GM12801 (cell line): ENCODE results near the gene C17orf100.

ENCODE experiments used
- TF ChIP-seq, protein P1 (sequence below): IDR thresholded peaks from one replicate; pipeline ENCODE4 v1.5.1; 2011; ENCODE audit warnings: control low read depth; ENCODE audit not compliant: insufficient read length; ENCODE audit errors: extremely low read depth

Gene C17orf100

DNA sequence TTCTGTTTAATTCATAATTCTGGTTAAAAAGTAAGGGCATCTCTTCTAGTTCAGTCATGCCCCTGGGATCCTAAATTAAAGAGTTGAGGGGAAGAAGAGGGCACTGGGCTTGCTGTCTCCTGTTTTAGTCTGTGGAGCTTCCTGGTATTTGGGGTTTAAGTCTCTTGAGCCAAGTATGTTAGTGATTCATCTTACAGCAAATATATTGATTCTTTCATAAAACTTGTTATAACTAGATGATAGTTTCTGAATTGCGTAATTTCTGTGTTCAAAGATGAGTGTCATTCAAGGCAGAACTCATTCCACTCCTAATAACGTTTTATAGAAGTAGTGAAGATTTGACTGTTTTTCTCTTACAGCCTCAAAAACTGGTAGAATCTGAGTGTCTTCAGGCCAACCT is 9.0 kb upstream of the C17orf100 start:
- TF ChIP-seq, protein P1, sequence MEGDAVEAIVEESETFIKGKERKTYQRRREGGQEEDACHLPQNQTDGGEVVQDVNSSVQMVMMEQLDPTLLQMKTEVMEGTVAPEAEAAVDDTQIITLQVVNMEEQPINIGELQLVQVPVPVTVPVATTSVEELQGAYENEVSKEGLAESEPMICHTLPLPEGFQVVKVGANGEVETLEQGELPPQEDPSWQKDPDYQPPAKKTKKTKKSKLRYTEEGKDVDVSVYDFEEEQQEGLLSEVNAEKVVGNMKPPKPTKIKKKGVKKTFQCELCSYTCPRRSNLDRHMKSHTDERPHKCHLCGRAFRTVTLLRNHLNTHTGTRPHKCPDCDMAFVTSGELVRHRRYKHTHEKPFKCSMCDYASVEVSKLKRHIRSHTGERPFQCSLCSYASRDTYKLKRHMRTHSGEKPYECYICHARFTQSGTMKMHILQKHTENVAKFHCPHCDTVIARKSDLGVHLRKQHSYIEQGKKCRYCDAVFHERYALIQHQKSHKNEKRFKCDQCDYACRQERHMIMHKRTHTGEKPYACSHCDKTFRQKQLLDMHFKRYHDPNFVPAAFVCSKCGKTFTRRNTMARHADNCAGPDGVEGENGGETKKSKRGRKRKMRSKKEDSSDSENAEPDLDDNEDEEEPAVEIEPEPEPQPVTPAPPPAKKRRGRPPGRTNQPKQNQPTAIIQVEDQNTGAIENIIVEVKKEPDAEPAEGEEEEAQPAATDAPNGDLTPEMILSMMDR: no peak

DNA sequence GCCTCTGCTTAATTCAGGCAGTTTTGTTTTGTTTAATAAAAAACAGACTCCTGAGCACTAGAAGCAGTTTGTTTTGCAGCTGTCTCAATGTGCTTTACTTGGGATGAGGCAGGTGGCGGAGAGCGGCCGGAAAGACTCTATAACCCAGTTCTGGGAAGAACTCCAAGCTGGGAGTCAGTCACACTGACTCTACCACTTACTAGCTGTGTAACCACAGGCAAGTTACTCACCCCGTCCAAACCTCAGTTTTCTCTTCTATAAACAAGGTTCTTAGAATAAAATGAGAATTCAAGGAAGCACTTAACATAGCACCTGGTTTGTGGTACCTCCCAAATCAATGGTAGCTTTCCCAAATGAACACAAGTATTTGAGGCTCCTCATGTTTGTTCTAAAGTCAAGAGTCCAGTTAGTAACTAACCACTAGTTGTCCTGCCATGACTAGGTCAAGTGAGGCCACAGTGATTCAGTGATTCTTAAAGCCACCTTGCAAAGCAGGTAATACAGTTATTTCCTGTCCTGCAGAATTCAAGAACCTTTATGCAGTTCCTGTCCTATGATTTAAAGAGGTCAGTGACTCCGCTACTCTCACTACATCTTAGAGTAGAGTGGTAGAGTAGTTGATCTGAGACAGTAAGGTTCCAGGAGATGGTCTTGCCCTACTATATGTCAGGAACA is 8.0 kb upstream of the C17orf100 start:
- TF ChIP-seq, protein P1: no peak

DNA sequence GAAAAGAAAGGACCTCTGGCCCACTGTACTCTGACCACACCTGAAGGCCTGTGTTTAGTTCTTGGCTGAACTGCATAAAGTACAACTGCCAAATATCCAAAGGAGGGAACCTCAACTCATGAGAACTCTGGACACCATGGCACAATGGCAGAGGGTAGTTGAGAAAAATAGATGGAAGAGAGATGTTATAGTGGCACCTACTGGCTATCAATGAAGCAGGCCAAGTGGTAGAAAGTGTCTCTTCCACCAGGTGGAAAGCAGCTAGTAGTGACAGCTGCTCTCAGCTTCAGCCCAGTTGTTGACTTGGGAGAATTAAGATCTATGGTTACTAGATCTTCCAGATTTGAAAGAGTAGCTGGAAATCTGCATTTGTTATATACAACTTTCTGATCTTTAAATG is 3.4 kb upstream of the C17orf100 start:
- TF ChIP-seq, protein P1: no peak

DNA sequence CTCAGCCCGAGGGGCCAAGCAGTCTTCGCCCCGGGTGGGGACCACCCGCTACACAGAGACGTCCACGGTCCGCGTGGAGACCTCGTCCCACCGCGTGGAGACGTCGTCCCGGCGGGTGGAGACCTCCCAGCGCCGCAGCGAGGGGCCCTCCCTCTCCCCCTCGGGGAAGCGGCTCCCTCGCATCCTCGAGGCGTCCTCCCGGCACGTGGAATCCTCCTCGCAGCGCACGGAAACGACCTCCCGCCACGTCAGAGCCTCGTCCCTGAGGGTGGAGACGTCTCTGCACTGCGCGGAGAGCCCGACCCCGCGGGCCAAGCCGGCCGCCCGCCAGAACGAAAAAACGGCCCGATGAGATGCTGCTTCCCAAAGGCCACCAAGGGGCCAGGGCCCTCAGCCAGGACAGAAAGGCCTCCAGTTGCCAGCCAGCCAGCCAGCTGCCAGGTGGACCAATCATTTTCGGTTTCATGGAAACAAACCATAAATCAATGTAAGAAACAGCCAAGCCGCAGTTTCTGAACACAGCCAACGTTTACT is 424 bp downstream of the C17orf100 start:
- TF ChIP-seq, protein P1: no peak

DNA sequence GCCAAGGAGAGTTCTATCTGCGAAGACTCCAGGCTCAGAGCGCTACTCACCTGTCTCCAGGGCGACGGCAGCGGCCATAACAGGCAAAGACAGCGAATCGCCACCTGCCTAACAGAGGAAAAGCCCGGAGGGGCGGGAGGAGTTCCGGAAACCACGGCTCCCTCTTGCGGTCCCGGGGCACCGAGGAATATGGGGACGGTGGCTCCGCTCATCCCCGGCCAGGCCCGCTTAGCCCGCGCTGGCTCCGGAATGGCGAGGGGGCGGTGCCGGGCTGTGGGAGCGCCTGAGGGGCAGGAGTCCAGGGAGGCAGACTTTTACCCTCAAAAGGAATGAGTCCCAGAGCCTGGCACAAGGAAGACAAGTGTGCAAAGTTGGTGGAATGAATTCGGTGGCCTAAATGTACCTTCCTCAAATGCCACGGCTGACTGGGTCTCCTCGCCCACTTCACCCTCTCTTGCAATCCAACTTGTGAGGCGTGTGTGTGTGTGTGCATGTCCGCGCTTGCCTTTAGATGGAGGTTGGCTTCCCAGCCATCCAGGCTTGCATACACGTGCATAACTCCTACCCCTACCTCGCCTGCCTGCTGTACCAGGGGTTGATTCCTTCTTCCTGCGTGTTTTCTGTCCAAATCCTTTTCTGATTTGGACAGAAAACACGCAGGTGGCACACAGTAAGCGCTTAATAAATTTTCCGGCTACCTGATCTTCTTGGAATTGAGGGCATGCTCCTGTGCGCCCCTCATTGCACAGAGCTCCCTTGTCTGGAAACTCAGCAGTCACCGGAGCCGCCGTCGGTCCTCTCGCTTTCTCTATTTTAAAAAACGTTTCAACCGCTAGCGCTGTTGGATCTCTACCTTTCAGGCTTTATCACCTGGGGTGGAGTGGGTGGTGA is 3.5 kb downstream of the C17orf100 start:
- TF ChIP-seq, protein P1: no peak

DNA sequence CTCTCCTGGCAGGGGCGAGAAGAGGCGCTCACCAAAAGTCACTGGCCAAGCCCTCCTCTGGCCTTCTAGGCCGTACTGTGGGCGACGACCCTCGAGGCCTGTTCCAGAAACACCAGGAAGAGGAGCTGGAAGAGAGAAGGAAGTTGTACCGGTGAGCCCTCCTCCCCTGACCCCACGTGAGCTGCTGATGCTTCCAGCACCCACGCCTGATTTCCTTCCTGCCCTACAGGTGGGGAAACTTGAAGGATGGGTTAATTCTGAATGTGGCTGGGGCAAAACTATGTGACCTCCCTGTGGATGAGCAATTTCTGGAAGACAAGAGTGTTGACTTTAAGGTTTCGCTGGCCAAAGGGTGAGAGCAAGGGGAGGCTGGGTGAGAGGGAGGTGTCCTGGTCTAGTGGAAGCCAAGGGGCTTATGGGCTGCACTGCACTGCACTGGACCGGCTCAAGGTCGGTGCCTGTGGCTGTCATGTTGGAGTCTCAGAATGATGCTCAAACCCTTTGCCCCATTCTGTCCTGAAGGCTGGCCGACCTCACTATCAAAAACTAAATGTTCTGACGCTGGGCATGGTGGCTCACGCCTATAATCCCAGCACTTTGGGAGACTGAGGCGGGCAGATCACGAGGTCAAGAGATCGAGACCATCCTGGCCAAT is 6.2 kb downstream of the C17orf100 start:
- TF ChIP-seq, protein P1: no peak

DNA sequence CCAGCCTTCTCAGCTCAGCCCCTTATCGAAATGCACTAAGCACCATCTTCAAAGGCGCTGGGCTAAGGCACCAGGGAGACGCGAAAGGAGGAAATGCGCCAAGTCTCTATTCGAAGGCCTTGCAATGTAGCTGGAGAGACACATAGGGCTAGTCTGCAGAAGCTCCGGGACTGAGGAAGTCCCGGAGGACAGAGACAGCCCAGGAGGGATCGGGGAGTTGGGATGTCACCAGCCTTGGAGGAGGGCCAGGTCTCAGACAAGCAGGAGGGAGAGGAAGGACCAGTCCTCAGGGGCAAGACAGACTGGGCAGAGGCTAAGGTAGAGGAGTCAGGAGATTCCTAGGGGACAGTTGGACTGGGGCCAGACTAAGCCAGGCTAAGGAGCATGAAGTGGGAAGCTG is 8.5 kb downstream of the C17orf100 start:
- TF ChIP-seq, protein P1: no peak
